ENCODE results near the gene UBAC2.
"Not testable (repeated sequence)": the region's sequence is repeated elsewhere in the genome, so short reads cannot be mapped to it uniquely, and the experiment has no call there.

UBAC2 gene

GRCh38 chr13:99383946-99384345 lies 183.3 kb downstream of the UBAC2 start:
- no peak for DNase-seq

- no peak for DNase-seq
Measured at GRCh38 chr13:99384468-99384867, 183.8 kb downstream of the UBAC2 start.

- DNase-seq = no peak
Measured at GRCh38 chr13:99385161-99385560, 184.5 kb downstream of the UBAC2 start.

GRCh38 chr13:99385940-99386339 lies 185.3 kb downstream of the UBAC2 start:
- no peak for DNase-seq

- no peak for DNase-seq
Measured at GRCh38 chr13:99386495-99386894, 185.8 kb downstream of the UBAC2 start.

GRCh38 chr13:99386911-99387788 lies 186.5 kb downstream of the UBAC2 start:
- DNase-seq = no peak

- no peak for DNase-seq
Measured at GRCh38 chr13:99388334-99388923, 187.8 kb downstream of the UBAC2 start.

GRCh38 chr13:99389094-99389493 lies 188.4 kb downstream of the UBAC2 start:
- not testable (repeated sequence) for DNase-seq

- no peak for DNase-seq
Measured at GRCh38 chr13:99389520-99390304, 189.1 kb downstream of the UBAC2 start.

GRCh38 chr13:99390601-99391000 lies 189.9 kb downstream of the UBAC2 start:
- no peak for DNase-seq

- DNase-seq = no peak
Measured at GRCh38 chr13:99391781-99392469, 191.3 kb downstream of the UBAC2 start.

GRCh38 chr13:99392470-99393135 lies 191.9 kb downstream of the UBAC2 start:
- no peak for DNase-seq

- not testable (repeated sequence) for DNase-seq
Measured at GRCh38 chr13:99393391-99393790, 192.7 kb downstream of the UBAC2 start.

- DNase-seq = no peak
Measured at GRCh38 chr13:99393791-99394735, 193.4 kb downstream of the UBAC2 start.

GRCh38 chr13:99395436-99395835 lies 194.8 kb downstream of the UBAC2 start:
- no peak for DNase-seq

- DNase-seq = no peak
Measured at GRCh38 chr13:99396446-99396845, 195.8 kb downstream of the UBAC2 start.

GRCh38 chr13:99398071-99398470 lies 197.4 kb downstream of the UBAC2 start:
- DNase-seq = no peak

GRCh38 chr13:99398916-99399622 lies 198.4 kb downstream of the UBAC2 start:
- DNase-seq = no peak

GRCh38 chr13:99399623-99399974 lies 198.9 kb downstream of the UBAC2 start:
- no peak for DNase-seq

- DNase-seq = no peak
Measured at GRCh38 chr13:99403458-99403971, 202.9 kb downstream of the UBAC2 start.

All from SHP77 treated with DMSO at 0.1 percent for 48 hours (cell line).